ENCODE measurements around the gene VTI1A. TPM values are rescaled to one million over a fixed set of nuclear protein-coding genes. Genes with fewer than 3 reads are reported as not detected.

VTI1A gene
- total RNA-seq, 4 donors from 2014 or later = 21.5 to 50.6 (median 37.5) TPM

DNA sequence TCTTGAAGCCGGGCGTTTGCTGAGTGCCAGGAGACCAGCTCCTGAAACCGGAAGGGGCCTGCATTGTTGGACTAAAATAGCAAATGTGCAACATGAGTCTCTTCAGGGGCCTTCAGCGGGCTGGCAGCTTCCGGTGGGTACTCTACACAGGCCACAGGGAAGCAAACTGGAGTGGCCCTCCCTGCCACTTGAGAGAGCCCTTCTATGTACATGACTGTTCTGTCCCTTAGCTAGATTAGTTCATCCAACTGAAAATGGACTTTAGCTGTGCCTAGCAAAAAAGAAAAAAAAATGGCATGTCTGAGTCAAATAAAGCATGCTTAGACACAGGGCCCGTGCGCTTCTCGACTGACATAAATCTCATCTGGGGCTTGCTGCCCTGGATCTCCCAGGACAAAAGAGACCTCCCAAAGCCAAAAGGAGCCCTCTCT lies 387.8 kb downstream of the VTI1A start:
- intact Hi-C loops (cut with DNase I; ENCODE audit: low total_unique reads) = no loop called here

DNA sequence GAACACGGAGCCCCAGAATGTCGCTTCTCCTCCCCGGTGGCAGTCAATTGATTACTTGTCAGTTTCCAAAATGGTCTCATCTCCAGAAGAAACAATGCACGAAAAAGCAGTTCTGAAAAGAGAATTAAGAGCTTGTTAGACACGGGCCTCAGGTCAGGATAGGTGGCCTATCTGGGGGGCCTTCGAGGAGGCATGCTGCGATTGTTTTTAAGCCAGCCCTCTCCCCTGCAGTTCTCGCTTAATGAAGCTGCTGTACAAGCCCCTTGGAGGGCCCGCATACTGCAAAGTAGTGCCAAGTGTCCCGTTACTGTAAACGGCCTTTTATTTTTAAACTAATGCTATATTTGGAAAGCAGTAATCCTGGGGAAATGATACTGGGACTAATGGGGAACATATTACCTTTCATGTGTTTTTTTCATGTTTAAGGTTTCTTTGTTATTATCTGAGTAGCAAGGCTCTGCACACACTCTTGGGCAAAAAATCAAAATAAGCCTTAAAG lies 388.3 kb downstream of the VTI1A start:
- Histone ChIP-seq H3K4me3 (no peak overlapping the region), H3K36me3 (no peaks in the 10 kb centered on the region), H3K4me1 (no peaks in the 10 kb centered on the region), H3K27me3 (no peaks in the 10 kb centered on the region), H3K27ac (no peak overlapping the region), H3K9me3 (no peaks in the 10 kb centered on the region)
- intact Hi-C loops (cut with DNase I; ENCODE audit: low total_unique reads) = no loop called here
- DNase-seq = no peak
- no peak for TF ChIP-seq POLR2A (IDR thresholded peaks at IDR 0.05)
- TF ChIP-seq, protein P1, sequence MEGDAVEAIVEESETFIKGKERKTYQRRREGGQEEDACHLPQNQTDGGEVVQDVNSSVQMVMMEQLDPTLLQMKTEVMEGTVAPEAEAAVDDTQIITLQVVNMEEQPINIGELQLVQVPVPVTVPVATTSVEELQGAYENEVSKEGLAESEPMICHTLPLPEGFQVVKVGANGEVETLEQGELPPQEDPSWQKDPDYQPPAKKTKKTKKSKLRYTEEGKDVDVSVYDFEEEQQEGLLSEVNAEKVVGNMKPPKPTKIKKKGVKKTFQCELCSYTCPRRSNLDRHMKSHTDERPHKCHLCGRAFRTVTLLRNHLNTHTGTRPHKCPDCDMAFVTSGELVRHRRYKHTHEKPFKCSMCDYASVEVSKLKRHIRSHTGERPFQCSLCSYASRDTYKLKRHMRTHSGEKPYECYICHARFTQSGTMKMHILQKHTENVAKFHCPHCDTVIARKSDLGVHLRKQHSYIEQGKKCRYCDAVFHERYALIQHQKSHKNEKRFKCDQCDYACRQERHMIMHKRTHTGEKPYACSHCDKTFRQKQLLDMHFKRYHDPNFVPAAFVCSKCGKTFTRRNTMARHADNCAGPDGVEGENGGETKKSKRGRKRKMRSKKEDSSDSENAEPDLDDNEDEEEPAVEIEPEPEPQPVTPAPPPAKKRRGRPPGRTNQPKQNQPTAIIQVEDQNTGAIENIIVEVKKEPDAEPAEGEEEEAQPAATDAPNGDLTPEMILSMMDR (IDR thresholded peaks at IDR 0.05) = no peak

More for the DNA sequence above, 387.8 kb downstream of the VTI1A start:
- Histone ChIP-seq H3K9me3 (no peaks in the 10 kb centered on the region), H3K4me1 (no peaks in the 10 kb centered on the region), H3K4me3 (no peak overlapping the region), H3K27me3 (no peaks in the 10 kb centered on the region), H3K27ac (no peak overlapping the region), H3K36me3 (no peaks in the 10 kb centered on the region)
- TF ChIP-seq POLR2A (IDR thresholded peaks at IDR 0.05) = no peak
- TF ChIP-seq, protein P1 (IDR thresholded peaks at IDR 0.05) = no peak
- no peak for DNase-seq

DNA sequence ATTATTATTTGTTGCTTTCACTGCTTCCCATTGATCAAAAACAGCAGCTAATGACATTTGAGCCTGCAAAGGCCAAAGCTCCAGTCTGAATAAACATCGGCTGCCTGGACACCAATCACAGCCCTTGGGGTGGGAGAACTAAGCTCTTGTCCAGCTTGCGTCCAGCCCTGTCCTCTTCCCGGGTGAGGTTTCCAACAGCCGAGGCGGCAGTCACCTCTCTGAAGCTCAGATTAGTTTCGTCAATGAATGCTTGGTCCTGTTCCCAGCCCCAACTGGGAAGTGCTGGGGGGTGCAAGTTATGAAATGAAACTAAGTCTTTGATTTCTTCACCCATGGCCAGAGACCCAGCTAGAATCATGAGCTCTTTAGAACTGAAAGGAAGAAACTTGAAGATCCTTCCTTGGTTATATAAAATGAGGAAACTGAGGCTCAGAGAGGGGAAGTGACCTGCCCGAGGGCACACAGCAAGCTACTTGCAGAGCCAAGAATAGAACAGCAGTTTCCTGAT lies 389.0 kb downstream of the VTI1A start:
- Histone ChIP-seq H3K4me3 (no peak overlapping the region), H3K36me3 (no peaks in the 10 kb centered on the region), H3K9me3 (no peaks in the 10 kb centered on the region), H3K27ac (no peak overlapping the region), H3K27me3 (no peaks in the 10 kb centered on the region), H3K4me1 (no peaks in the 10 kb centered on the region)
- TF ChIP-seq, protein P1 (IDR thresholded peaks at IDR 0.05) = no peak
- no peak for TF ChIP-seq POLR2A (IDR thresholded peaks at IDR 0.05)
- peak in 1 of 2 donors; percentile 39 for DNase-seq
- intact Hi-C loops (cut with DNase I; ENCODE audit: low total_unique reads) = no loop called here

DNA sequence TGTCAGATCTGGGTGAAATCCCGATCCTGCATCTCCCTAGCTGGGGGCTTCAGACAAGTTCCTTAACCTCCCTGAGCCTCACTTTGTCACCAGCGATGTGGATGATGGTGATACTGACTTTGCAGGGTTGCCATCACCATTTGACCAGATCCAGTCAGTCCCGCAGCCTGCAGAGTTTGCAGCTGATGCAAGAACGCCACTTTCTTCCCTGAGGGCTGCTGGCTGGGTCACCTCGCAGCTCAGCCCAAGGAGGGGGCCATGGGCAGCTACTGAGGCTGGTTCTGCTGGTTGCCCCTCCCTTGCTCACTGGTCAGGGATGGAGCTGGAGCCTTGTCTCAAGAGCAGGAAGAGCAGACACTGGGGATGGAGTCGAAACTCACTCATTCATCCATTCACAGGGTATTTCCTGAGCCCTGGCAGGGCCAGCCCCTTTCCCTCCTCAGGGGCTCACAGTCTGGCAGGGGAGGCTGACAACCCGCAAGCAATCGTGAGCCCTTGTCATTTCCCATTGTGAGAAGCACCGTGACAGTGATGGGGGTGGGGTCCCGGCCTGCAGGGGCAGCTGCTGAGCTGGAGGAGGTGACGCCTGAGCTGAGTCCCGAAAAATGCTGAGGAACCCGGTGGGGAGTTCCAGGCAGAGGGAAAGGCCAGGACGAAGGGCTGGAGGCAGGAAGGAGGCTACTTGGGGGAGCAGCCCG lies 391.9 kb downstream of the VTI1A start:
- TF ChIP-seq, protein P1 (IDR thresholded peaks at IDR 0.05) = no peak
- no peak for TF ChIP-seq POLR2A (IDR thresholded peaks at IDR 0.05)
- no peaks in the 10 kb centered on the region for H3K36me3 ChIP-seq
- H3K4me1 ChIP-seq = no peaks in the 10 kb centered on the region
- H3K27ac ChIP-seq = no peak overlapping the region
- no peak overlapping the region for H3K4me3 ChIP-seq
- H3K27me3 ChIP-seq = no peaks in the 10 kb centered on the region
- intact Hi-C loops (cut with DNase I; ENCODE audit: low total_unique reads) = no loop called here
- no peak for DNase-seq
- no peaks in the 10 kb centered on the region for H3K9me3 ChIP-seq

DNA sequence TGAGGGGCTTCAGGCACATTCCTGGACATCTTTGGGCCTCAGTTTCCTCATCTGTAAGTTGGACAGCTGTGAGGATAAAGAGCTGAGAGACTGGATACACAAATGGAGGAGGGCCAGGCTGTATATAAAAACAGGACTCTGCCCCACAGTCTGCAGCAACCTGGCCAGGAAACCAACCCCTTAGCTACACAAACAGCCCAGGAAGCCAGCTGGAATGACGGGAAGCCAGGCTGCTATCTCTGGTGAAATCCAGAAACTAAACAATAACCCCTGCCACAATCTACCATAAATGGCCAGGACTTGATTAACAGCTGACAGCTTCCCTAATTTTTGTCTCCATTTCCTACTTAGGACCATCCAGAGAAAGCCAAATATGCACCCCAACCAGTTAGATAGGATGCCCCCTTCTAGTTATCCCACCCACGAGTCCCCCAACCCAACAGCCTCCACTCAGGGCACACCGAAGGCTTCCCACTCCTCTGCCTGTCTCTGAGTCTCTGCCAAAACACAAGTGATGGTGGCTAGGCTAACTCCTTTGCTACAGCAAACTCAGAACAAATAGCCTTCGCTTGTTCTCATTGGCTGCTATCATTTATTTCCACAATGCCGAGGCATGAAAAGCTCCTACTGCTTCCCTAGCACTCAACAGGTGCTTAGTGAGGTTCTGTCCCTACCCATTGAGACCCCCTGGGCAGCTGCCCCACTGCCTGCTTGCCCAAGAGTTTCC lies 393.1 kb downstream of the VTI1A start:
- intact Hi-C loops (cut with DNase I; ENCODE audit: low total_unique reads) = no loop called here
- H3K27ac ChIP-seq = no peak overlapping the region
- no peak for DNase-seq
- H3K4me3 ChIP-seq = no peak overlapping the region
- no peaks in the 10 kb centered on the region for H3K27me3 ChIP-seq
- TF ChIP-seq, protein P1 (IDR thresholded peaks at IDR 0.05) = no peak
- H3K9me3 ChIP-seq = no peaks in the 10 kb centered on the region
- H3K4me1 ChIP-seq = no peaks in the 10 kb centered on the region
- H3K36me3 ChIP-seq = no peaks in the 10 kb centered on the region

Measured in uterus (tissue), 4 donors.